B cell (primary cell): Measurements from ENCODE around the gene CADPS.

Experiments
- EZH2 ChIP-seq: IDR thresholded peaks from 2 replicates; pipeline ENCODE4 v1.6.1; 2012; ENCODE audit warnings: borderline replicate concordance, low read depth, mild to moderate bottlenecking, moderate library complexity, low read length; ENCODE audit not compliant: insufficient read depth, poor library complexity, severe bottlenecking
- TF ChIP-seq, protein P1 (sequence below): fragments of 200-600 bp; IDR thresholded peaks from one replicate; pipeline ENCODE4 v1.8.0; 2022; ENCODE audit warnings: antibody characterized with exemption, mild to moderate bottlenecking

DNA sequence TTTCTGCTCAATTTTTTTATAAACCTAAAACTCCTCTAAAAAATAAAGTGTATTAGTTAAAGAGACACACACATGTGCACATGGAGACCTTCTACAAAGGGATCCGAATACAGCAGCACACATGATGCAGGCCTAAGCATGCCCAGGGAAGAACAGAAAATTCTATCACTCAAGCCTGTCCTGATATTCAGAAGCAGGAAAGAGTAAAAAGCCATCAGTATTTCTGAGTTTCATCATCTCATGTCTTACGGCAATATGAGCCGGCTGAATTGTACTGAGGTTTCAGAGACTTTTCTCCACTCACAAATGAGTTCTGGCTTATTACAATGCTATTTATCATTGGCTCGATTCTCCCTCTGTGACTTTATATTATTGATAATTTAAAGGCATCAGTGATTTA, 97.5 kb downstream of the CADPS start:
- TF ChIP-seq, protein P1, sequence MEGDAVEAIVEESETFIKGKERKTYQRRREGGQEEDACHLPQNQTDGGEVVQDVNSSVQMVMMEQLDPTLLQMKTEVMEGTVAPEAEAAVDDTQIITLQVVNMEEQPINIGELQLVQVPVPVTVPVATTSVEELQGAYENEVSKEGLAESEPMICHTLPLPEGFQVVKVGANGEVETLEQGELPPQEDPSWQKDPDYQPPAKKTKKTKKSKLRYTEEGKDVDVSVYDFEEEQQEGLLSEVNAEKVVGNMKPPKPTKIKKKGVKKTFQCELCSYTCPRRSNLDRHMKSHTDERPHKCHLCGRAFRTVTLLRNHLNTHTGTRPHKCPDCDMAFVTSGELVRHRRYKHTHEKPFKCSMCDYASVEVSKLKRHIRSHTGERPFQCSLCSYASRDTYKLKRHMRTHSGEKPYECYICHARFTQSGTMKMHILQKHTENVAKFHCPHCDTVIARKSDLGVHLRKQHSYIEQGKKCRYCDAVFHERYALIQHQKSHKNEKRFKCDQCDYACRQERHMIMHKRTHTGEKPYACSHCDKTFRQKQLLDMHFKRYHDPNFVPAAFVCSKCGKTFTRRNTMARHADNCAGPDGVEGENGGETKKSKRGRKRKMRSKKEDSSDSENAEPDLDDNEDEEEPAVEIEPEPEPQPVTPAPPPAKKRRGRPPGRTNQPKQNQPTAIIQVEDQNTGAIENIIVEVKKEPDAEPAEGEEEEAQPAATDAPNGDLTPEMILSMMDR: no peak
- no peak for TF ChIP-seq EZH2
